ENCODE measurements around the gene RUVBL1.

RUVBL1 gene

DNA sequence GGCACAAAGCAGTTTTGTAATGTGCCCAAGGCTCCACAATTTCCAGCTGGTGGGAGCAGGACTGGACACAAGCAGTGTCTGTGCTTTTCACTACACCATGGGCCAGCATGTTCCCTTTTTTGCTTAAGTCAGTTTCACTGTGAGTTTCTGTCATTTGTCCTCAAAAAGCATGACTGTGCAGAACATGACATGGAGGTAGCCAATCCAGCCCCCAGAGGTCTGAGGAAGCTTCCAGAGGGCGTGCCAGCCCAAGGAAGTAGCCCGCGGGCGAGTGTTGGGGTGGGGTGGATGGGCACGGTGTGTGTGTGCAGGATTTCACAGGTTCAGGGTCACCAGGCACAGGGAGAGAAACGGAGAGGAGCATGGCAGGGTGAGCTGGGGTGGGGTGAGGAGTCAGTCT lies 21.7 kb upstream of the RUVBL1 start:
- Histone ChIP-seq H2BK12ac (ENCODE audit: low read length in 2 of 2) (no peak overlapping the region), H2BK5ac (ENCODE audit: low read depth, low read length, poor library complexity, severe bottlenecking) (no peak overlapping the region), H3K18ac (ENCODE audit: low read depth in 1 of 2, low read length in 2 of 2) (no peak overlapping the region), H3K4ac (ENCODE audit: low read depth in 1 of 2, low read length in 2 of 2) (no peak overlapping the region), H4K91ac (ENCODE audit: low read length) (no peak overlapping the region), H3K4me3 (ENCODE audit: insufficient read depth in 1 of 2, low read depth in 1 of 2, low read length in 2 of 2) (no peak overlapping the region), H3K4me2 (ENCODE audit: low read length, poor library complexity, severe bottlenecking) (no peak overlapping the region), H3K9ac (ENCODE audit: low read length) (no peak overlapping the region), H3K23ac (ENCODE audit: low read length in 2 of 2) (no peak overlapping the region), H3K27me3 (ENCODE audit: control insufficient read depth in 1 of 2, insufficient read depth in 1 of 2, low read length in 2 of 2) (peaks cover 0 to 27% of the 10 kb centered on the region in 2 experiments), H2AFZ (ENCODE audit: low read depth, low read length) (no peak overlapping the region), H2BK15ac (ENCODE audit: low read depth, poor library complexity, severe bottlenecking) (no peak overlapping the region), H3K4me1 (ENCODE audit: control insufficient read depth, insufficient read depth, low read depth, low read length) (peaks cover 2% of the 10 kb centered on the region), H3K79me1 (replicated peaks; ENCODE audit: low read length, poor library complexity, severe bottlenecking) (no peaks in the 10 kb centered on the region), H4K8ac (ENCODE audit: low read length) (no peak overlapping the region), H3K36me3 (ENCODE audit: control insufficient read depth in 1 of 2, insufficient read depth in 2 of 2, low read depth in 1 of 2, low read length in 2 of 2) (peaks cover 0 to 5% of the 10 kb centered on the region in 2 experiments), H3K9me3 (ENCODE audit: control insufficient read depth, low read length) (no peaks in the 10 kb centered on the region), H2AK5ac (ENCODE audit: low read length, severe bottlenecking) (no peak overlapping the region), H3K14ac (ENCODE audit: low read length in 2 of 2) (no peak overlapping the region), H2BK120ac (ENCODE audit: low read depth, low read length) (no peak overlapping the region), H3K27ac (ENCODE audit: low read length, poor library complexity, severe bottlenecking) (no peak overlapping the region)
- DNase-seq: no peak
- 77% methylated on average over 5 of the region's 6 CpGs for WGBS

- Histone ChIP-seq H3K4me3 (ENCODE audit: insufficient read depth in 1 of 2, low read depth in 1 of 2, low read length in 2 of 2) (no peak overlapping the region), H3K23ac (ENCODE audit: low read length in 2 of 2) (no peak overlapping the region), H2AFZ (ENCODE audit: low read depth, low read length) (no peak overlapping the region), H2BK120ac (ENCODE audit: low read depth, low read length) (no peak overlapping the region), H3K27ac (ENCODE audit: low read length, poor library complexity, severe bottlenecking) (no peak overlapping the region), H3K14ac (ENCODE audit: low read length in 2 of 2) (no peak overlapping the region), H3K18ac (ENCODE audit: low read depth in 1 of 2, low read length in 2 of 2) (no peak overlapping the region), H3K27me3 (ENCODE audit: control insufficient read depth in 1 of 2, insufficient read depth in 1 of 2, low read length in 2 of 2) (peaks cover 0 to 29% of the 10 kb centered on the region in 2 experiments), H3K4me2 (ENCODE audit: low read length, poor library complexity, severe bottlenecking) (no peak overlapping the region), H3K4ac (ENCODE audit: low read depth in 1 of 2, low read length in 2 of 2) (no peak overlapping the region), H2BK5ac (ENCODE audit: low read depth, low read length, poor library complexity, severe bottlenecking) (no peak overlapping the region), H3K9me3 (ENCODE audit: control insufficient read depth, low read length) (no peaks in the 10 kb centered on the region), H2BK15ac (ENCODE audit: low read depth, poor library complexity, severe bottlenecking) (no peak overlapping the region), H2BK12ac (ENCODE audit: low read length in 2 of 2) (no peak overlapping the region), H3K36me3 (ENCODE audit: control insufficient read depth in 1 of 2, insufficient read depth in 2 of 2, low read depth in 1 of 2, low read length in 2 of 2) (peaks cover 0 to 5% of the 10 kb centered on the region in 2 experiments), H3K4me1 (ENCODE audit: control insufficient read depth, insufficient read depth, low read depth, low read length) (peaks cover 2% of the 10 kb centered on the region), H4K91ac (ENCODE audit: low read length) (no peak overlapping the region), H4K8ac (ENCODE audit: low read length) (no peak overlapping the region), H3K9ac (ENCODE audit: low read length) (no peak overlapping the region), H2AK5ac (ENCODE audit: low read length, severe bottlenecking) (no peak overlapping the region), H3K79me1 (replicated peaks; ENCODE audit: low read length, poor library complexity, severe bottlenecking) (no peaks in the 10 kb centered on the region)
- 74% methylated on average over 4 of the region's 5 CpGs for WGBS
- DNase-seq: no peak
Measured at GRCh38 chr3:128144512-128145187, 21.0 kb upstream of the RUVBL1 start.

GRCh38 chr3:128143496-128143895 lies 19.9 kb upstream of the RUVBL1 start:
- 91% methylated on average over 4 of the region's 4 CpGs for WGBS

DNA sequence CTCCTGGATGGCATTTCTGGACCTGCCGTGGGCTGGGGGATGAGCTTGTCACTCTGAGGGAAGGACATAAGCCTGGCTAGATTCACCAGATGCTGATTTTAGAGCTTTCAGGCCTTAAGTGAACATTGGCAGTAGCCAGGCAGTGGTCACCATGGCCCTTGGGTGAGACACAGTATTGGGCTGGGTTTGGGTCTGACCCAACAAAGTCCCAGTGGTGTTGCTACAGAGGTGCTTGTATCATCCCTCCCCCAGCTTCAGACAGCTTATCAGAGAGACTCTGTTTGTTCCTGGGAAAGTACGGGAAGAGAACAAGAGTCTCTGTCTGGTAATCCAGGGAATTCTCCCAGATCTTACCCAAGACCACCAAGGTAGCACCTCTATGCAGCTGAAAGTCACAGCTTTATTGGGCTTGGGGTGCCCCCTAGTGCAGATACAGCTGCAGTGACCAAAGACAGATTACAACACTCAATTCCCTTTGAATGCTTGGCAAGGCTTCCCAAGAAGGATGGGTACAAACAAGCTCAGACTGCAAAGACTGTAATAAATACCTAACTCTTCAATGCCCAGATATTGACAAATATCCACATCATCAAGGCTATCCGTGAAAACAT lies 9.8 kb upstream of the RUVBL1 start:
- DNase-seq: peak; percentile 77
- Histone ChIP-seq H3K18ac (ENCODE audit: low read depth in 1 of 2, low read length in 2 of 2) (no peak overlapping the region), H3K27ac (ENCODE audit: low read length, poor library complexity, severe bottlenecking) (no peak overlapping the region), H2AFZ (ENCODE audit: low read depth, low read length) (no peak overlapping the region), H3K4me1 (ENCODE audit: control insufficient read depth, insufficient read depth, low read depth, low read length) (no peaks in the 10 kb centered on the region), H2BK5ac (ENCODE audit: low read depth, low read length, poor library complexity, severe bottlenecking) (no peak overlapping the region), H3K9me3 (ENCODE audit: control insufficient read depth, low read length) (no peaks in the 10 kb centered on the region), H3K14ac (ENCODE audit: low read length in 2 of 2) (no peak overlapping the region), H3K4me2 (ENCODE audit: low read length, poor library complexity, severe bottlenecking) (no peak overlapping the region), H2BK12ac (ENCODE audit: low read length in 2 of 2) (no peak overlapping the region), H3K36me3 (ENCODE audit: control insufficient read depth in 1 of 2, insufficient read depth in 2 of 2, low read depth in 1 of 2, low read length in 2 of 2) (no peaks in the 10 kb centered on the region), H3K4ac (ENCODE audit: low read depth in 1 of 2, low read length in 2 of 2) (no peak overlapping the region), H3K23ac (ENCODE audit: low read length in 2 of 2) (no peak overlapping the region), H3K27me3 (ENCODE audit: control insufficient read depth in 1 of 2, insufficient read depth in 1 of 2, low read length in 2 of 2) (no peaks in the 10 kb centered on the region), H3K79me1 (replicated peaks; ENCODE audit: low read length, poor library complexity, severe bottlenecking) (no peaks in the 10 kb centered on the region), H3K4me3 (ENCODE audit: insufficient read depth in 1 of 2, low read depth in 1 of 2, low read length in 2 of 2) (no peak overlapping the region), H2BK15ac (ENCODE audit: low read depth, poor library complexity, severe bottlenecking) (no peak overlapping the region), H4K8ac (ENCODE audit: low read length) (no peak overlapping the region), H2AK5ac (ENCODE audit: low read length, severe bottlenecking) (no peak overlapping the region), H2BK120ac (ENCODE audit: low read depth, low read length) (no peak overlapping the region), H3K9ac (ENCODE audit: low read length) (no peak overlapping the region), H4K91ac (ENCODE audit: low read length) (no peak overlapping the region)
- WGBS: 44% methylated on average over 3 of the region's 3 CpGs

More at GRCh38 chr3:128143496-128143895, 19.9 kb upstream of the RUVBL1 start:
- peaks cover 0 to 5% of the 10 kb centered on the region in 2 experiments for H3K36me3 ChIP-seq (ENCODE audit: control insufficient read depth in 1 of 2, insufficient read depth in 2 of 2, low read depth in 1 of 2, low read length in 2 of 2)
- peaks cover 2% of the 10 kb centered on the region for H3K4me1 ChIP-seq (ENCODE audit: control insufficient read depth, insufficient read depth, low read depth, low read length)
- no peak overlapping the region for H2BK120ac ChIP-seq (ENCODE audit: low read depth, low read length)
- H2BK5ac ChIP-seq (ENCODE audit: low read depth, low read length, poor library complexity, severe bottlenecking): no peak overlapping the region
- no peak overlapping the region for H3K23ac ChIP-seq (ENCODE audit: low read length in 2 of 2)
- H3K4me2 ChIP-seq (ENCODE audit: low read length, poor library complexity, severe bottlenecking): no peak overlapping the region
- H4K91ac ChIP-seq (ENCODE audit: low read length): no peak overlapping the region
- no peak overlapping the region for H2AFZ ChIP-seq (ENCODE audit: low read depth, low read length)
- no peaks in the 10 kb centered on the region for H3K79me1 ChIP-seq (replicated peaks; ENCODE audit: low read length, poor library complexity, severe bottlenecking)
- H2AK5ac ChIP-seq (ENCODE audit: low read length, severe bottlenecking): no peak overlapping the region
- peaks cover 0 to 27% of the 10 kb centered on the region in 2 experiments for H3K27me3 ChIP-seq (ENCODE audit: control insufficient read depth in 1 of 2, insufficient read depth in 1 of 2, low read length in 2 of 2)
- H3K9ac ChIP-seq (ENCODE audit: low read length): no peak overlapping the region
- H3K4ac ChIP-seq (ENCODE audit: low read depth in 1 of 2, low read length in 2 of 2): no peak overlapping the region
- no peak overlapping the region for H3K27ac ChIP-seq (ENCODE audit: low read length, poor library complexity, severe bottlenecking)
- no peak overlapping the region for H2BK15ac ChIP-seq (ENCODE audit: low read depth, poor library complexity, severe bottlenecking)
- H3K18ac ChIP-seq (ENCODE audit: low read depth in 1 of 2, low read length in 2 of 2): no peak overlapping the region
- H3K4me3 ChIP-seq (ENCODE audit: insufficient read depth in 1 of 2, low read depth in 1 of 2, low read length in 2 of 2): no peak overlapping the region
- DNase-seq: no peak
- no peak overlapping the region for H2BK12ac ChIP-seq (ENCODE audit: low read length in 2 of 2)
- H3K9me3 ChIP-seq (ENCODE audit: control insufficient read depth, low read length): no peaks in the 10 kb centered on the region
- no peak overlapping the region for H4K8ac ChIP-seq (ENCODE audit: low read length)
- H3K14ac ChIP-seq (ENCODE audit: low read length in 2 of 2): no peak overlapping the region

Data from mesenchymal stem cell (in vitro differentiated cells and primary cell).